ENCODE data around the gene RPS21.

RPS21 gene

GRCh38 chr20:62345681-62346370, 41.1 kb upstream of the RPS21 start:
- TF ChIP-seq CTCF (IDR thresholded peaks at IDR 0.05; ENCODE audit: low read depth, low read length), result no peak
- H3K4me3 ChIP-seq (ENCODE audit: low read depth, low read length), result no peak overlapping the region

DNA sequence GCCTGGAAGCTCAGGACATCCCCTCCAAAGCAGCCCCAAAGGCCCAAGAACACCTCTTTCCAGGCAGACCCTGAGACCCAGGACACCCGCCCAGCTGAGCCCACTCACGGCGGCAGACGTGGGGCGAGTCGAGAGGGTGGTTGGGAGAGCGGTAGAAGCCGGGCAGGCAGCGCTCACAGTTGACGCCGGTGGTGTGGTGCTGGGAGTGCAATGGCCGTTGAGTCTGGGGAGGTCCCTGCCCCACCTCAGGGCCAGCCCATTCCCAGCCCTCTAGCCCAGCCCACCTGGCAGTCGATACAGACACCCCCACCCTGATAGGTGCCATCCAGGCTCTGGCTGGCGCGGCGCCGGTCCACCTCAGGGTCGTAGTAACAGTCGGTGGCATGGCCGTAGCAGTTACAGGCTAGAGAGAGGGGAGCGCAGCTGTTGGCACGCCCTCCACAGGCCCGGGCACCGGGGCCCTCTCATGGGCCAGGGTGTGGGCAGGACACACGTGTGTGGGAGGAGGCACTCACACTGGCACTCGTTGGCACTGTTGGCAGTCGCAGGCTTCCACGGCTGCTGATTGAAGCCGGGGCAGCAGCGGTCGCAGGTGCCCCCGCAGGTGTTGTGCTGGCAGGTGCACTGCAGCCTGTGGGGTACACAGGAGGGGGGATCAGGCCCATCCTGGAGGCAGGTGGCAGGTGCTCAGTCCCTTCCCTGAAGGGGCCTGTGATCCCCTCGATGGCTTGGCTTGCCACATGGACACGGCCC, 40.3 kb upstream of the RPS21 start:
- H3K4me3 ChIP-seq (ENCODE audit: low read depth, low read length), result no peak overlapping the region
- TF ChIP-seq CTCF (IDR thresholded peaks at IDR 0.05; ENCODE audit: low read depth, low read length), result no peak

GRCh38 chr20:62347151-62347404, 39.8 kb upstream of the RPS21 start:
- TF ChIP-seq CTCF (IDR thresholded peaks at IDR 0.05; ENCODE audit: low read depth, low read length), result no peak
- no peak overlapping the region for H3K4me3 ChIP-seq (ENCODE audit: low read depth, low read length)

GRCh38 chr20:62347445-62347844, 39.5 kb upstream of the RPS21 start:
- no peak overlapping the region for H3K4me3 ChIP-seq (ENCODE audit: low read depth, low read length)
- no peak for TF ChIP-seq CTCF (IDR thresholded peaks at IDR 0.05; ENCODE audit: low read depth, low read length)

- TF ChIP-seq CTCF (IDR thresholded peaks at IDR 0.05; ENCODE audit: low read depth, low read length), result no peak
- no peak overlapping the region for H3K4me3 ChIP-seq (ENCODE audit: low read depth, low read length)
Observed at GRCh38 chr20:62348604-62349003, 38.3 kb upstream of the RPS21 start.

DNA sequence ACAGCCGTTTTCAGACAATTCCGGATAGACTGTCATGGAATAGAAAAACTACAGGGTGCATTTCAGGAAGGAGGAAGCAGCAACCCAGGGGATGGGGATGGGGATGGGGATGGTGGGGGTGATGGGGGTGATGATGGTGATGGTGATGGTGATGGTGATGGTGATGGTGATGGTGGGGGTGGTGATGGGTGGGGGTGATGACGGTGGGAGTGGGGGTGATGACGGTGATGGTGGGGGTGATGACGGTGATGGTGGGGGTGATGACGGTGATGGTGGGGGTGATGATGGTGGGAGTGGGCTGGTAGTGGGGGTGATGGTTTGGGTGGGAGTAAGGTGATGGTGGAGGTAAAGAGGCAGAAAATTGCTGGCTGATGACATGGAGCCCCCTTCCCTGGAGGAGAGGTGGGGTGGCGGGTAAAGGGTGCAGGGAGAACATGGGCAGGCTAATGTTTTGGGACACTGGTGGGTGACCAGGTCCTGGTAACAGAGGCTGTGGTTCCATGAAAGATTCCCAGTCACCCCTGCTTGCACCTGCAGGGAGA, 37.3 kb upstream of the RPS21 start:
- TF ChIP-seq CTCF (IDR thresholded peaks at IDR 0.05; ENCODE audit: low read depth, low read length), result no peak
- no peak overlapping the region for H3K4me3 ChIP-seq (ENCODE audit: low read depth, low read length)

DNA sequence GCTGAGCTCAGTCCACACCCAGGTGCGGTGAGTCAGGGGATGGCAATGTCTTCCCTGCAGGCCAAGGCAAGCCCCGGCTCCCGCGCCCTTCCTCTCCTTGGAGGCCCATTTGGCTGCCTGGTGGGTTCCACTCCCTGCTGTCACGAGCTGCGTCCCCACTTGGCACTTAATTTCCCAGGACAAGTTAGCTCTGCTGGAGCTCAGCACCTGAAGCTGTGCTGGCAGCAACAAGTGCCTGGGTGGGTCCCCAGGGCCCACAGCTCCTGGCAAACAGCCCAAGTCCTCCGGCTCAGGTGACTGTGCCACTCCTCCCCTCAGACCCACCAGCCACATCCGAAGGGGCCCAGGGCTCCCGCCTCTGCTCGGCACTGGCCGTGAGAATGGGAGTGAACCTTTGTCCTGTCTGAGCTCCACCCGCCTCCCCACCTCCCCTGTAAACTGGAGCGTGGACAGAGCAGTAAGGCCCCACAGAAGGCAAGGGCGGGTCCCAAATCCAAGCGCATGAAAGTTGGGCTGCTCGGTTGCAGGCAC, 36.7 kb upstream of the RPS21 start:
- no peak overlapping the region for H3K4me3 ChIP-seq (ENCODE audit: low read depth, low read length)
- TF ChIP-seq CTCF (IDR thresholded peaks at IDR 0.05; ENCODE audit: low read depth, low read length), result no peak
